ENCODE data around the gene PRRC2C. TPM values are rescaled to one million over a fixed set of nuclear protein-coding genes. Genes with fewer than 3 reads are reported as not detected.

The PRRC2C gene
- total RNA-seq: 46.7 and 79.0 TPM in 2 replicates

GRCh38 chr1:171485375-171486047 is at the start of gene PRRC2C:
Gene PRRC2C, plus strand, starts transcription at chr1:171485530. Its CDS starts 26,559 bp downstream, at chr1:171512089.

GRCh38 chr1:171622152-171622462 is 136.8 kb downstream of the PRRC2C start, which contains the start of gene MYOCOS:
Gene MYOCOS, plus strand, starts transcription at chr1:171622243. Its CDS starts 1,641 bp downstream, at chr1:171623884.

Small RNAs within 50 kb of the gene (small RNA-seq; reads per million reads assigned to genes)
- not detected for gene CYCSP53

Other genes with a start within 250 kb of the PRRC2C start
- gene FMO1, start 237.0 kb upstream of the PRRC2C start, total RNA-seq: not detected in 2 replicates
- gene FMO4, start 171.3 kb upstream of the PRRC2C start, total RNA-seq: 2.0 and 2.6 TPM in 2 replicates
- gene MYOCOS, start 136.7 kb downstream of the PRRC2C start, total RNA-seq: not detected in 2 replicates
- not detected in 2 replicates for gene MYOC, start 167.2 kb downstream of the PRRC2C start, total RNA-seq